Neural progenitor cell (in vitro differentiated cells): ENCODE measurements around the gene C5AR2. TPM values are rescaled to one million over a fixed set of nuclear protein-coding genes. Genes with fewer than 3 reads are reported as not detected.
A peak's percentile ranks its signal among the peaks of the same experiment; 100 is the strongest.

Experiments used
- DNase-seq: peaks from one replicate; pipeline ENCODE4 v3.0.0-alpha.2; 2016; ENCODE audit warnings: low spot score
- H2AFZ ChIP-seq: fragments of 200-600 bp; sonication (generic); replicated peaks from 2 replicates; pipeline ENCODE4 v1.6.1; 2016; ENCODE audit warnings: antibody characterized with exemption
- H3F3A ChIP-seq: fragments of 200-600 bp; sonication (generic); 2 replicates; pipeline ENCODE4 v1.6.1; 2016; ENCODE audit warnings: antibody characterized with exemption, low read depth
- H3K27ac ChIP-seq: fragments of 200-600 bp; sonication (generic); 2 replicates; pipeline ENCODE4 v1.5.1; 2016; ENCODE audit warnings: mild to moderate bottlenecking
- H3K27me3 ChIP-seq: fragments of 200-600 bp; sonication (generic); 2 replicates; pipeline ENCODE4 v1.6.1; 2016; ENCODE audit warnings: mild to moderate bottlenecking, moderate library complexity
- H3K36me3 ChIP-seq: fragments of 200-600 bp; sonication (generic); 2 replicates; pipeline ENCODE4 v1.5.1; 2016
- H3K4me1 ChIP-seq: fragments of 200-600 bp; sonication (generic); 2 replicates; pipeline ENCODE4 v1.6.1; 2016; ENCODE audit warnings: mixed run types
- H3K4me2 ChIP-seq: fragments of 200-600 bp; sonication (generic); 2 replicates; pipeline ENCODE4 v1.6.1; 2016
- H3K4me3 ChIP-seq: fragments of 200-600 bp; sonication (generic); 2 replicates; pipeline ENCODE4 v1.5.1; 2016
- H3K79me2 ChIP-seq: fragments of 200-600 bp; sonication (generic); 2 replicates; pipeline ENCODE4 v1.6.1; 2016; ENCODE audit warnings: low read depth
- H3K9ac ChIP-seq: fragments of 200-600 bp; sonication (generic); 2 replicates; pipeline ENCODE4 v1.6.1; 2016
- H3K9me3 ChIP-seq: fragments of 200-600 bp; sonication (generic); 2 replicates; pipeline ENCODE4 v1.5.1; 2016; ENCODE audit warnings: low read depth
- H4K20me1 ChIP-seq: fragments of 200-600 bp; sonication (generic); 2 replicates; pipeline ENCODE4 v1.6.1; 2016; ENCODE audit warnings: low read depth
- H3K27ac Mint-ChIP-seq: 3 replicates; pipeline ENCODE4 v1.8.0; 2021; ENCODE audit warnings: mixed read lengths
- H3K27me3 Mint-ChIP-seq: 2 replicates; pipeline ENCODE4 v1.8.0; 2022; ENCODE audit warnings: low read depth, mild to moderate bottlenecking, inconsistent platforms, moderate library complexity, mixed read lengths; ENCODE audit not compliant: insufficient read depth
- H3K36me3 Mint-ChIP-seq: 3 replicates; pipeline ENCODE4 v1.8.0; 2021; ENCODE audit warnings: mixed read lengths
- H3K4me1 Mint-ChIP-seq: 3 replicates; pipeline ENCODE4 v1.8.0; 2021; ENCODE audit warnings: mixed read lengths
- H3K4me3 Mint-ChIP-seq: 3 replicates; pipeline ENCODE4 v1.8.0; 2021; ENCODE audit warnings: mild to moderate bottlenecking, moderate library complexity, mixed read lengths
- H3K9me3 Mint-ChIP-seq: 3 replicates; pipeline ENCODE4 v1.8.0; 2020; ENCODE audit warnings: mixed read lengths
- EZH2 ChIP-seq: fragments of 200-600 bp; sonication (generic); IDR thresholded peaks from 2 replicates; pipeline ENCODE4 v1.6.1; 2017; ENCODE audit warnings: antibody characterized with exemption, mild to moderate bottlenecking, moderate library complexity
- EZH2phosphoT487 ChIP-seq: fragments of 200-600 bp; sonication (generic); IDR thresholded peaks from 2 replicates; pipeline ENCODE4 v1.6.1; 2017; ENCODE audit warnings: antibody characterized with exemption
- total RNA-seq: library from RNA; depleted of rRNA; stranded (reverse); fragments of >200 nt; gene quantifications from 2 replicates; pipeline ENCODE4 v1.2.3, GENCODE V29; 2015; ENCODE audit warnings: low replicate concordance
- TF ChIP-seq, protein P1 (sequence below): fragments of 200-600 bp; sonication (generic); IDR thresholded peaks from 2 replicates; pipeline ENCODE4 v1.5.1; 2017; ENCODE audit warnings: antibody characterized with exemption, mild to moderate bottlenecking

The C5AR2 gene
- total RNA-seq, 1 donor from 2014 or later, result not detected

DNA sequence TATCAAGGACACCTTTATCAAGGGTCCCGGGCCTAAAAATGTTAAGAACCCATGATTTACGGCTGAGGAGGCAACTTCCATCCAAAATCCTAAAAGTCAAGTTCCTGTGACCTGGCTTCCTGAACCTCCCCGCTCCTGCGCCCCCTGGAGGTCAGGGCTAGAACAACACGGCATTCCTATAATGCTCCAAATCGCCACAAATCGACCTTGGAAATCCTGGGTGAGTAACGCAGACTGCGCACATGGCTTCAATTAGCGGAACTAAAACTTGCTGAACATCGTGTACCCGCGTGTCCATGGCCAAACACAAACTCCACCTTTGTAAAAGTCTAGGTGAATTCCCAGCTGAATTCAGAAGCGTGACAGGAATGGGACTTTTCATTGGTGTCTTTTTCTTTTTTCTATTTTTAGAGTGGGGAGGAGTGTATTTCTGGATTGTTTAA lies 26.6 kb upstream of the C5AR2 start:
- H3K27ac Mint-ChIP-seq, result no peak overlapping the region

GRCh38 chr19:47306303-47306702 lies 25.7 kb upstream of the C5AR2 start:
- Histone ChIP-seq H3K9me3 (no peaks in the 10 kb centered on the region), H3K4me1 (no peaks in the 10 kb centered on the region), H3K4me2 (no peak overlapping the region), H3K27me3 (peaks cover 6% of the 10 kb centered on the region), H2AFZ (no peak overlapping the region), H3K9ac (no peak overlapping the region), H3K79me2 (no peaks in the 10 kb centered on the region), H3F3A (no peaks in the 10 kb centered on the region), H3K4me3 (no peak overlapping the region), H3K27ac (no peak overlapping the region), H3K36me3 (no peaks in the 10 kb centered on the region), H4K20me1 (no peaks in the 10 kb centered on the region)
- H3K27me3 Mint-ChIP-seq, result peaks cover 12% of the 10 kb centered on the region
- peaks cover 3% of the 10 kb centered on the region for H3K36me3 Mint-ChIP-seq
- TF ChIP-seq EZH2 (no peak), EZH2phosphoT487 (no peak)
- TF ChIP-seq, protein P1, sequence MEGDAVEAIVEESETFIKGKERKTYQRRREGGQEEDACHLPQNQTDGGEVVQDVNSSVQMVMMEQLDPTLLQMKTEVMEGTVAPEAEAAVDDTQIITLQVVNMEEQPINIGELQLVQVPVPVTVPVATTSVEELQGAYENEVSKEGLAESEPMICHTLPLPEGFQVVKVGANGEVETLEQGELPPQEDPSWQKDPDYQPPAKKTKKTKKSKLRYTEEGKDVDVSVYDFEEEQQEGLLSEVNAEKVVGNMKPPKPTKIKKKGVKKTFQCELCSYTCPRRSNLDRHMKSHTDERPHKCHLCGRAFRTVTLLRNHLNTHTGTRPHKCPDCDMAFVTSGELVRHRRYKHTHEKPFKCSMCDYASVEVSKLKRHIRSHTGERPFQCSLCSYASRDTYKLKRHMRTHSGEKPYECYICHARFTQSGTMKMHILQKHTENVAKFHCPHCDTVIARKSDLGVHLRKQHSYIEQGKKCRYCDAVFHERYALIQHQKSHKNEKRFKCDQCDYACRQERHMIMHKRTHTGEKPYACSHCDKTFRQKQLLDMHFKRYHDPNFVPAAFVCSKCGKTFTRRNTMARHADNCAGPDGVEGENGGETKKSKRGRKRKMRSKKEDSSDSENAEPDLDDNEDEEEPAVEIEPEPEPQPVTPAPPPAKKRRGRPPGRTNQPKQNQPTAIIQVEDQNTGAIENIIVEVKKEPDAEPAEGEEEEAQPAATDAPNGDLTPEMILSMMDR, result no peak
- H3K9me3 Mint-ChIP-seq, result no peaks in the 10 kb centered on the region
- peaks cover 5% of the 10 kb centered on the region for H3K4me1 Mint-ChIP-seq
- no peak overlapping the region for H3K4me3 Mint-ChIP-seq
- no peak overlapping the region for H3K27ac Mint-ChIP-seq
- DNase-seq, result no peak

More for the DNA sequence above, 26.6 kb upstream of the C5AR2 start:
- peaks cover 6% of the 10 kb centered on the region for H3K27me3 ChIP-seq
- H2AFZ ChIP-seq, result no peak overlapping the region
- H3K4me1 ChIP-seq, result no peaks in the 10 kb centered on the region
- peaks cover 5% of the 10 kb centered on the region for H3K4me1 Mint-ChIP-seq
- no peaks in the 10 kb centered on the region for H3F3A ChIP-seq
- no peak overlapping the region for H3K9ac ChIP-seq
- H3K36me3 Mint-ChIP-seq, result peaks cover 3% of the 10 kb centered on the region
- peak; percentile 74 for DNase-seq
- H3K79me2 ChIP-seq, result no peaks in the 10 kb centered on the region
- H3K4me2 ChIP-seq, result no peak overlapping the region
- H4K20me1 ChIP-seq, result no peaks in the 10 kb centered on the region
- H3K27me3 Mint-ChIP-seq, result peaks cover 12% of the 10 kb centered on the region
- H3K4me3 ChIP-seq, result no peak overlapping the region
- H3K9me3 Mint-ChIP-seq, result no peaks in the 10 kb centered on the region
- no peaks in the 10 kb centered on the region for H3K36me3 ChIP-seq
- TF ChIP-seq EZH2, result no peak
- TF ChIP-seq, protein P1, result peak; percentile 99
- no peak overlapping the region for H3K27ac ChIP-seq
- H3K9me3 ChIP-seq, result no peaks in the 10 kb centered on the region
- peak overlapping the region; percentile 41 for H3K4me3 Mint-ChIP-seq

GRCh38 chr19:47309038-47309437 lies 22.9 kb upstream of the C5AR2 start:
- no peak for TF ChIP-seq EZH2phosphoT487
- TF ChIP-seq, protein P1, result no peak
- TF ChIP-seq EZH2, result no peak
- Histone ChIP-seq H2AFZ (no peak overlapping the region), H3K27ac (no peak overlapping the region), H3K79me2 (no peaks in the 10 kb centered on the region), H3K4me1 (no peaks in the 10 kb centered on the region), H3K27me3 (peaks cover 6% of the 10 kb centered on the region), H3K4me3 (no peak overlapping the region), H3K9me3 (no peaks in the 10 kb centered on the region), H3F3A (no peaks in the 10 kb centered on the region), H4K20me1 (no peaks in the 10 kb centered on the region), H3K9ac (no peak overlapping the region), H3K4me2 (no peak overlapping the region), H3K36me3 (no peaks in the 10 kb centered on the region)
- peaks cover 5% of the 10 kb centered on the region for H3K4me1 Mint-ChIP-seq
- H3K9me3 Mint-ChIP-seq, result no peaks in the 10 kb centered on the region
- H3K36me3 Mint-ChIP-seq, result peaks cover 3% of the 10 kb centered on the region
- peaks cover 14% of the 10 kb centered on the region for H3K27me3 Mint-ChIP-seq
- H3K27ac Mint-ChIP-seq, result no peak overlapping the region
- DNase-seq, result no peak
- no peak overlapping the region for H3K4me3 Mint-ChIP-seq
